ENCODE data around the gene AOPEP.

DNA sequence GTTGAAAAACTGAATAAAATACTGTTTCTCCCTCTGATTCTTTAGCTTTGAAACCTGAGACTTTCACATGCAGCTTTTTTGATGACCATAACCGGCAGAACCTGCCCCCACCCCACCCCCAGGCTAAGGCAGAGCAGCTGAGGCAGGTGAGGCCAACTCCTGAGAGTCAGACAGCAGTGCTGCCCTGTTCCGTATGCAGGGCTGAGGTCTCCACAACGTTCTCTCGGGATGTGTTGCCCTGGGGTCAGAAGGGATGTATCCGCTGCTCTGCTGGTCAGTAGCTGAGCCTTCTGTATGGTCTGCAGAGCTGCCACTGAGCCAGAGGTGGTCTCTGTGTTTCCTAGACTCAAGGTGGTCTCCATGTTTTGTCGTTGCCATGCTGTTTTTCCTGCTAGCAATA lies 190.5 kb downstream of the AOPEP start:
- TF ChIP-seq CTCF (IDR thresholded peaks at IDR 0.05; ENCODE audit: low read depth, low read length, poor library complexity, severe bottlenecking) (no peak), EZH2phosphoT487 (IDR thresholded peaks at IDR 0.05; ENCODE audit: borderline replicate concordance, low read length) (no peak)

Data from DOHH2 (cell line).